Uterus (tissue), 2 donors: ENCODE measurements around the gene HSPG2.

Source experiments
- CTCF ChIP-seq, 4 experiments: fragments of 200-600 bp in 2 of 4; fragments of 450-650 bp in 2 of 4; sonication (generic) in 2 of 4; IDR thresholded peaks; one replicate each; pipeline ENCODE4 v1.5.1; 2016 to 2019; ENCODE audit warnings: antibody characterized with exemption in 4 of 4, mild to moderate bottlenecking in 2 of 4, moderate library complexity in 1 of 4
- POLR2A ChIP-seq, 2 donors: fragments of 450-650 bp; IDR thresholded peaks; one replicate each; pipeline ENCODE4 v1.6.1; 2016; ENCODE audit warnings: antibody characterized with exemption in 2 of 2, mild to moderate bottlenecking in 1 of 2, moderate library complexity in 1 of 2

- TF ChIP-seq POLR2A (IDR thresholded peaks at IDR 0.05) (no peak), CTCF (IDR thresholded peaks at IDR 0.05) (no peak)
These were observed 3.4 kb upstream of the HSPG2 start for GRCh38 chr1:21940492-21940891.
